HG03520 (cell line): Measurements from ENCODE around the gene DIAPH3.

Experiments used
- ATAC-seq: cut with Tn5 transposase; IDR thresholded peaks from one replicate; pipeline ENCODE4 v1.9.1; 2021; ENCODE audit warnings: mild to moderate bottlenecking, moderate library complexity; ENCODE audit not compliant: unreplicated experiment

DIAPH3 gene

DNA sequence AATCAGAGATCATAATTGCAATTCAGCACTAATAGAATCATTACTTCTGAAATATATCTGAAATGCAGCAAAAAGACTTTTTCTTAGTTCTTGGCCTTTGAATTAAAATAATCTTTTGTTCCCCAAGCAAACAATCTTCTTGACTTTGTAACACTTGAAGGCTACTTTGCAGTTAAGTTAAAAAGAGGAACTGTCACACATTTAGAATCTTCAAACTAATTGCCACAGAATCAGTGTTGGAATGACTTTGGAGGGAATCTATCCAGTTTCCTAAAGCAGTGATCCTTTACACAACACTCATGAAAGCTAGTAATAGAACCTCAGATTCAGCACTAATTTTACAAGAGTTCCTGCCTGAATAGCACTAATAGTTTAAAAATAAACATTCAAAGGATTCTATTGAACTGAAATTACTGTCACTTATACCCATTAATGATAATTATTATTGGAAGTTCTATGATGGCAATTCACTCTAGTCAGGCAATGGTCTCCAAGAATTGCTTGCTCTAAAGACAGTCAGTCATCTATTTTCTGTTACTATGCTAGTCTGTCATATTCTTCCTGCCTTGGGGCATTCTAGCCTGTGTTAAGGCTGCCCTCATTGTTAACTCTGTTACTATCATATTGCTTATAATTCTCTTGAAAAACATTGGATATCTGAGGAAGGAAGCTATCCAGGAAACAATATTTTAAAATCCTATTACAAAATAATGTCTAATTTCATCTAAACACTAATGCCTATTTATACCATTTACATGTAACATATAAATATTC is 362.4 kb downstream of the DIAPH3 start:
- no peak for ATAC-seq

- no peak for ATAC-seq
Measured at GRCh38 chr13:59793107-59793506, 370.6 kb downstream of the DIAPH3 start.

DNA sequence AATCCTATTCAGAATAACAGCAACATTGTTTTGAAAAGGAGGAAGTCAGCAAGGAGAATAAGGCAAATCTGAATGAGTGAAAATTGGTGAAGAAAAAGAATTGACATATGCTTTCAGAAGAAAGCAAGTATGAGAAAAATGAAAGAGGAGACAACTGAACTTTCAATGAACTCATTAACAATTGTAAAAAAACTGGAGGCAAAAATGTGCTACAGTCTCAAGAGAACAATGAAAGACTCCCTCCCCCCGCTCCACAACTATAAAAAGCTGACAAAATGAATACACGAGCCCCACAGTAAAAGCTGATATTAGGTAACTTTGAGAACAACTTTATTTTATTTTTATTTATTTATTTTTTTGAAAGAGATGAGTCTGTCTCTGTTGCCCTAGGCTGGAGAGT is 373.1 kb downstream of the DIAPH3 start:
- ATAC-seq: no peak

GRCh38 chr13:59789558-59789957 is 374.2 kb downstream of the DIAPH3 start:
- ATAC-seq: no peak

GRCh38 chr13:59787679-59788078 is 376.0 kb downstream of the DIAPH3 start:
- no peak for ATAC-seq

GRCh38 chr13:59782696-59783095 is 381.0 kb downstream of the DIAPH3 start:
- ATAC-seq: no peak

DNA sequence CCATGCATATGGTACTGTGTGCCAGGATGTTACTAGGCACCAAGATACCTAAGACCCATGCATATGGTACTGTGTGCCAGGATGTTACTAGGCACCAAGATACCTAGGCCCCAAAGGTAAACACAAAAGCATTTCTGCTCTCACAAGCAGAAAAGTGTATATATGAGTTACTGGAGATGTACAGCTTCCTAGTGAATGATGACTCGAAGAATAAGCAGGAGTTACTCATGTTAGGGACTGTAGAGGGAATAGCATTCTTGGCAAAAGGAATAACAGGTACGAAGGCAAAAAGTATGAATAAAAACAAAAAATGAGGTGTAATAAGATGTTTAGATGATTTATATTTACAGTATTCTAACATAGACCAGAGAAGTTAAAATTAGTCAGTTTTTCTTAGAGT is 383.7 kb downstream of the DIAPH3 start:
- no peak for ATAC-seq

DNA sequence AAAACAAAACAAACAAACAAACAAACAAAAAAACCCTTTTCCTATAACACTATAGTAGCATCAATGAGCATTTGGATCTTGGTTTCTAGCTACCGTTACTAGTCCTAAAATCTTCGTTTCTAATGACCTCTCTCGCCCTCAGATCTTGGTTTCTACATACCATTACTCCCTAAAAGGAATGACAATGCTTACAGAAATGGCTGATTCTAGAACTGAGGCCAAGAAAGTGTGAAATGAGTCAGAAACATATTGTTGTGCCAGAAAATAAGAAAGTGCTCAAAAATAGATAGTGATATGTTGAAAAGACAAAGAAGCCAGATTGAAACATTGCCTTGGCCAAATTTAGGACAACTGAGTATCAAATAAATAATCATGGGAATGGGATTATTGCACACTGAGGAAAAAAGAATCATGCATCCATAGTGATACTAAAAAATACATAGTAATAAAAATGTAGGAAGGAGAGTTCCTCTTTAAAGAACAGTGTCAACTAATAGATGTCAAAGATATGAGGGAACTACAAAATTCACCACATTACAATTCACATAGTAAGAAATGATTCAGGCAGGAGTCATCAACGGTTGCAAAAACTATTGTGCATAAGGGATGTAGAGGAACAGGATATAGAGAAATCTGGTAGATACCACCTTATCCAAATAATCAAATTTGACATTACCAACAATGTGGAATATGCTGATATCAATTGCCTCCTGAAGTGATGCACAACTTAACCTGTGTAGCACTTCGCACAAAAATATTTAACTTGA is 386.6 kb downstream of the DIAPH3 start:
- ATAC-seq: peak; percentile 62

- ATAC-seq: no peak
Measured at GRCh38 chr13:59774491-59774971, 389.2 kb downstream of the DIAPH3 start.

DNA sequence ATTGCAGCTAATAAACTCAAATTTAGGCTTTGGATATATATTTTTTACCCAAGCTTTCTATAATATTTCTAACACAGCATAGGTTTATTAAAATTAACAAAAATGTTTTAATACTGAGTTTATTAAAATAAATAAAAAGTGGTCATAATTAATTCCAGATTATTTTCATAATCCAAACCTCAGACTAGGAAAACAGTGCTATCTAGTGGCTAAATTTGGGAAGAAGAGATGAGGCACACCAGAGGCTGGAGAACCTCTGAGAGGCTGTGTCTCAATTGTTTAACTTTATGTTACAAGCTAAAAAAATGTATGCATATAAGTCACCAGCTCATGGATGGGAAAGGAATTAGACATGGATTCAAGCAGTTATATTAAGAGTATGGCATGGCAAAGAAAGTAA is 392.5 kb downstream of the DIAPH3 start:
- no peak for ATAC-seq

DNA sequence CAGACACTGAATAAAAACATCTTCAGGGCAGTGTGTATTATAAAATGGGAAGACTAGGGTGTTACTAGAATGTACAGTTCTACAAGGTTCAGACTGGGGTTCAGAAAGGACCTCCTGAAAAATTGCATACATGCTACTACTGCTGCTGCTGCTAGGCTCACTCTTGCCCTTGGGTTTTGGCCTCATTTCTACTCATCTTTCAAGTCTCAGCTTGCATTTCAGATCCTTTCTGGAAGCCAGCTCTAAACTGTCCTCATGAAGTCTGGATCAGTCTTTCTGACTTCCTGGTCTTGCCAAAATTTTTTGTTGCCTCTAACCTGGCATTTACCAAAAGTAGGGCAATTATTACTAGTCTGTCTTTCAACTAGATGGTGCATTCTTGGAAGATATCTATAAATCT is 393.3 kb downstream of the DIAPH3 start:
- no peak for ATAC-seq

DNA sequence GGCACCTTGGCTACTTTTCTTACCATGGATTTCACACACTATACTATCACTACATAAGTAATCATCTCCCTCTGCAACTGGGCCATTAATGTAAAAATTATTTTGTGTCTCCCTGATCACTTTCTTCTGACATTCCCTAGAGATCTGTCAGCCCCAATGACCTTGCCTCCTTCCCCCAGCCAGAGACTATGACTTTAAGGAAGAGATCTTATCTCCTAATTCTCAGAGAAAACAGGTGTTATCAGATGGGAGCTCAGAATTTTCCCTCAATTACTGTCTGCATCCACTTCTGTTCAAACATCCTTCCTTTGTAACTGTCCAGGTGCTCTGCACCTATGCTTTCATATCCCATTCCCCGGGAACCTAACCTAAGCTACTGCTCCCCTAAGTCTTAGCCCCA is 397.5 kb downstream of the DIAPH3 start:
- ATAC-seq: no peak

- ATAC-seq: no peak
Measured at GRCh38 chr13:59755632-59756290, 408.0 kb downstream of the DIAPH3 start.

GRCh38 chr13:59754411-59754810 is 409.3 kb downstream of the DIAPH3 start:
- ATAC-seq: no peak

DNA sequence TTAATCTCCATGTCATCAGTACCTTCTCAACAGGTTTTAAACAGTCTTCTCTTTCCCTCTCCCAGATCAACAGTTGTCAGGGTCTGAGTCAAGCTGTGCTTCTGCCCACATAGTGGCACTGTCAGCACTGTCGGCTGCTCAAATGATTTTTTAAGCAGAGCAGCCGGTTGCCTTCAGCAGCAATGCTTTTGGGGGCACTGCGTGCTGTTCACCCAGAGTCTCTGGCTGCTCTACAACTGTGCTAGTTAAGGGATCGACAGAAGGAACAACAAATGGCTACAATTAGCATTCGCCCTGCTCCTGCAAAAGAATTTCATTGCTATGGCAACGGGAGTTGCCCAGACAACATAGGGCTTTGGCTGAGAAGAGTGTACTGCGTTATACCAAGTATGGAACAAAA is 412.9 kb downstream of the DIAPH3 start:
- no peak for ATAC-seq

DNA sequence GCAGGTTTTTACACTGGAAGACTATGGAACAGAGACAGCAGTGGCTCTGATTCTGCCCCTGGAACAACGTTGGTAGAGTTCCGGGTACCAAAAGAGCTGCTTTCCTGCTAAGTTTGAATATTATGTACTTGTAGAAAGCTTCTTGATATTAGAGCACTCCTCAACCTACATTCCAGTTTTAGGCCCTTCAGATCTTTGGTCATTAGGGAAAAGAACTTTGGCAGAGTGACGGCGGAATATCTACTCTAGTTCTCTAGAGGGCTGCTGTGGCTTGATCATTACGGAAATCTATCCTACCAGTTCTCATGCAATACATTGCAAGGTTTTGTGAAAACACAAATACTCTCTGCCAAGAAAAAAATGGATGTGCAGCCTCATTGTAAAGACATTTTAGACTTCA is 415.7 kb downstream of the DIAPH3 start:
- no peak for ATAC-seq

GRCh38 chr13:59747529-59747928 is 416.2 kb downstream of the DIAPH3 start:
- ATAC-seq: no peak

DNA sequence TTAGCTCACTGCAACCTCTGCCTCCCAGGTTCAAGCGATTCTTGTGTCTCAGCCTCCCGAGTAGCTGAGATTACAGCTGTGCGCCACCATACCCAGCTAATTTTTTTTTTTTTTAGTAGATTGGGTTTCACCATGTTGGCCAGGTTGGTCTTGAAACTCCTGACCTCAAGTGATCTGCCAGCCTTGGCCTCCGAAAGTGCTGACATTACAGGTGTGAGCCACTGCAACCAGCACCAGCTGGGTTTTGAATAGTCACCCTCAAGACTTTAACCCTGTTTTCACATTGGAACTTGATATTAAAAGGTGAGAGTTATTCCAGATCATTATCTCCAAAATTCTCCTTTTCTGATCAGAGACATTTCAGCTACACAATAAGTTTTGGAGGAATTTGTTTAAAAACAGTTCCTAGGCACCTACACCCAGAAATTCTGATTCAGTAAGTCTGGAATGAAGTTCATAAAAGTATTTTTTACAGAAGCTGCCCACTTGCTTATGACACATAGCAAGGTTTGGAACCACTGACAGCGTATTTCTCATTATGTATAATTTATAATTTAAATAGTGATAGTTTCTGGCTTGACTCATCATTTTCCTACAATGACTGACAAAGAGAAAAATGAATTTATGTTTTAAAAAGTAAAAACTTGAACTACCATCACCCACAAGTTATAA is 417.3 kb downstream of the DIAPH3 start:
- ATAC-seq: no peak

DNA sequence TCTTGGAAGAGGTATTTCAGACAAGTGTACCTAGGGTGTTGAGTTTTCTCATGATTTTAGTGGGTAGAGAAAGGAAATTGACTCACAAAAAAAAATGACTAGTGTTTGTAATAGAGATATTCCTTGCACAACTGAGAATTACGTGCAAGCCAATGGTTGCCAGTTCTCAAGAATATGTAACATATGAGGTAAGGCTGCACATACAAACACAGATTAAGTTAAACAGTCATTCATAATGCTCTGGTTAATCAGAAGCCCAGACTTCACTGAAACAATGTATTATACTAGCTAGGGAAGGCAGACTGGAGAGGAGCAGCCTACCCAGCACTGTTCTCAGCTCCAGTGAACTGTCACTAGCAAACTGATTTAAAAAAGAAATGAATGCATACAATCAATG is 418.3 kb downstream of the DIAPH3 start:
- no peak for ATAC-seq

DNA sequence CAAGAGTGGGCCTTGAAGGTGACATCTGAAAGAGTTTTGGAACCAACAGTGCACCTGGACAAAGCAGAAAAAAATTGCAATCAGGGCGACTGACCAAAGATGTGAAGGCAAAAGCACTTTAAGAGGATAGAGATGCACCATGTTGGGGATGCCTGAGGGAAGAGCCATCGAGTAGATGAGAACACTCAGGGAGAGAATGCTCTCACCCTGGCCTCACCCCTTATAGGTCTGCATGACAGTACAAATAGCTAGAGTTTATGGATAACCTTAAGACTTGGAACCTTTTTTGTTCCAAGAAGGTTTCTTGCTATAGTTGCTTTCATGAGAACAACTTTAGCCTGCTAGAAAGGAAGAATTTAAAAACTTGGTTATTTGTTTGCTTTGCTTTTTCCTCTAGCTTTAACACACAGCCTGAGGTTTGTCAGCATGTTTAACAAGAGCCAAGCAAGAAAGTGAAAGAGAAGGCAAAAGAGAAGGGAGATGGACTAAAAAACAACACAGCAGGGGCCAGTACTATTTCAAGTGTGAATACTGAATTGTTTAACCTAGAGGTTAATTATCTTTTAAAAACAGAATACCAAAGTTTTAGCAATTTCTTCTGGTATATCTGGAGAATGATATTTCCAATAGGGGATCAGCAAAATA is 418.9 kb downstream of the DIAPH3 start:
- peak; percentile 60 for ATAC-seq

DNA sequence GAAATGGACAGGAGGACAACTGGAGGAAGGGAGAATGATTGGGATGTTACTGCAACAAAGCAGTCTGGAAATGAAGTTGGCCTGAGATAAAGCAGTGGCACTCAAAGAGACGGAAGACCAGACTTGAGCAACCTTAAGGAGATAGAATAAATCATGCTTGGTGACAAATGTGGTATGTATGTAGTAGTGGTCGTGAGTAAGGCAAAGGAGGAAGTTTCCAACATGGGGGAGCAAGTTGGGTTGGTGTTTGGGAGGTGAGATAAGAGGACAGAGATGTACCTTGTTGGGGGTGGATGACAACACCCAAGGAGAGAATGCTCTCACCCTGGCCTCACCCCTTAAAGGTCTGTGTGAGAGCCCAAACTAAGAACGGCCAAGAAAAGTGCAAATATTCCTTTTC is 420.5 kb downstream of the DIAPH3 start:
- no peak for ATAC-seq
